Nephron (organoid): ENCODE measurements around the gene PLPP4.

ENCODE experiments used
- H3K27ac Mint-ChIP-seq, 3 experiments: 2 replicates each; pipeline ENCODE4 v1.8.0; 2020; ENCODE audit warnings: mixed read lengths in 3 of 3, mild to moderate bottlenecking in 2 of 3, moderate library complexity in 1 of 3
- H3K27me3 Mint-ChIP-seq: 2 replicates; pipeline ENCODE4 v1.8.0; 2021; ENCODE audit warnings: low read depth, mild to moderate bottlenecking, moderate library complexity, mixed read lengths
- H3K36me3 Mint-ChIP-seq: 2 replicates; pipeline ENCODE4 v1.8.0; 2020; ENCODE audit warnings: low read depth, mixed read lengths
- H3K4me1 Mint-ChIP-seq: 2 replicates; pipeline ENCODE4 v1.8.0; 2020; ENCODE audit warnings: mixed read lengths
- H3K4me3 Mint-ChIP-seq, 3 experiments: 2 replicates each; pipeline ENCODE4 v1.8.0; 2020; ENCODE audit warnings: mild to moderate bottlenecking in 3 of 3, mixed read lengths in 3 of 3, moderate library complexity in 2 of 3
- H3K9me3 Mint-ChIP-seq: 2 replicates; pipeline ENCODE4 v1.8.0; 2020; ENCODE audit warnings: mixed read lengths
- CTCF ChIP-seq, 3 experiments: fragments of 200-600 bp; sonication (generic); IDR thresholded peaks; one replicate each; pipeline ENCODE4 v1.5.0; 2021; ENCODE audit warnings: antibody characterized with exemption in 3 of 3; ENCODE audit not compliant: unreplicated experiment in 3 of 3

PLPP4 gene

GRCh38 chr10:120451968-120452367 is 5.1 kb upstream of the PLPP4 start:
- peaks cover 13% of the 10 kb centered on the region for H3K9me3 Mint-ChIP-seq
- peaks cover 56% of the 10 kb centered on the region for H3K27me3 Mint-ChIP-seq
- no peaks in the 10 kb centered on the region for H3K36me3 Mint-ChIP-seq
- H3K4me3 Mint-ChIP-seq, result no peak overlapping the region
- H3K4me1 Mint-ChIP-seq, result no peaks in the 10 kb centered on the region
- no peak for TF ChIP-seq CTCF (IDR thresholded peaks at IDR 0.05; ENCODE audit: unreplicated experiment in 3 of 3)
- peak overlapping the region in 1 of 3 experiments; percentile 1 for H3K27ac Mint-ChIP-seq

DNA sequence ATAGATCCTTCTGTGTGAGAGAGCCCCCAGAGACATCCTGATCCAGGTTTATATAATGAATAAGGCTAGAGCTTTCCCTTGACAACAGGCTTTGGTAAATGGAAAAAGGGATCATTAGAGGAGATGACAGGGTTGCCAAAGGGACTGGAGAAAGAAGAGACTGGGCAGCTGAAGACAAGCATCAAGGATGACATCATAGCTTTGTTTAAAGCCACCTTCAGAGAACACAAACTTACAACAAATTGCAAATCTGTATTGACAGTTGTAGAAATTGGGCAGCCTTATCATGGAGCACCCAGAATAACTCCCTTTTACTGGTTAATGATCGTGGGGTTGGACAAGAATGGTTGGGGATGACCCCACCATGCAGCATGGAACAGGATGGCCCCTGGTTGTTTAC is 3.7 kb upstream of the PLPP4 start:
- H3K36me3 Mint-ChIP-seq, result no peaks in the 10 kb centered on the region
- peaks cover 10% of the 10 kb centered on the region for H3K9me3 Mint-ChIP-seq
- H3K4me3 Mint-ChIP-seq, result no peak overlapping the region
- H3K4me1 Mint-ChIP-seq, result no peaks in the 10 kb centered on the region
- H3K27ac Mint-ChIP-seq, result no peak overlapping the region
- peaks cover 62% of the 10 kb centered on the region for H3K27me3 Mint-ChIP-seq
- no peak for TF ChIP-seq CTCF (IDR thresholded peaks at IDR 0.05; ENCODE audit: unreplicated experiment in 3 of 3)

DNA sequence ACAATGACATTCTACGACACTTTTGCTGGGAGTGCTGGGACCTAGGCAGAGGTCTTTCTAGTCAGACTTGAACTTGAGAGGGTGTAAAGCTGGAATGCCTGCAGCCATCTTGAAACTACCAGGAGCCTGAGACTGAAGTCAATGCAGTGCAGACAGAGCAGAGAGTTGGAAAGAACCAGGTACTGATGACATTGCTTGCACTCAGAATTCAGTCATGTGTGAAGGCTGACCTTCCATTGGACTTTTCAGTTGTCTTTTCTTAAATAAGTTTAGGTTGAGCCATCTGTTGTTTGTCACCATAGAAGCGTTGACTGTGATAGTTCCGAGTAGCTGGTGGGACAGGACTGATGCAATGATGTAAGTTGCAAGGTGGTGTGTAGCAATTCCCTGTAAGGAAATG is 3.1 kb upstream of the PLPP4 start:
- H3K4me3 Mint-ChIP-seq, result no peak overlapping the region
- H3K4me1 Mint-ChIP-seq, result no peaks in the 10 kb centered on the region
- H3K36me3 Mint-ChIP-seq, result no peaks in the 10 kb centered on the region
- peaks cover 9% of the 10 kb centered on the region for H3K9me3 Mint-ChIP-seq
- H3K27ac Mint-ChIP-seq, result no peak overlapping the region
- H3K27me3 Mint-ChIP-seq, result peaks cover 64% of the 10 kb centered on the region
- TF ChIP-seq CTCF (IDR thresholded peaks at IDR 0.05; ENCODE audit: unreplicated experiment in 3 of 3), result no peak

DNA sequence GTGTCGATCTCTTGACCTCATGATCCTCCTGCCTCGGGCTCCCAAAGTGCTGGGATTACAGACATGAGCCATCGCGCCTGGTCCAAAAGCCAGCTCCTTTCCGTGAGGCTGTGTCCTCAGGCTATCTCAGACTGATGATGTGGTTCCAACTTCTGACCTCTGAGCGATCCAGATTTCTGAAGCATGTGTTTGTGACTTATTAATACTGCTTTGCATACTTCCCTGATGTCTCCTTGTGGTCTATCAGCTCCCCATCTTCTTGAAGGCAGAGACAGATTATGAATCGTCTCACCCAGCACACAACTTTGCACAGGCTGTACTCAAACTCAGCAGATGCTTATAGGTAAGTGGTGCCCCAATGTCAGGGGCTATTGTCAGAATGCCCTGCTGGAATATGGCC is 2.0 kb upstream of the PLPP4 start:
- Mint-ChIP-seq H3K9me3 (peaks cover 5% of the 10 kb centered on the region), H3K27ac (no peak overlapping the region), H3K27me3 (peaks cover 75% of the 10 kb centered on the region), H3K36me3 (no peaks in the 10 kb centered on the region), H3K4me1 (no peaks in the 10 kb centered on the region), H3K4me3 (peak overlapping the region in 1 of 3 experiments; percentile 32)
- TF ChIP-seq CTCF (IDR thresholded peaks at IDR 0.05; ENCODE audit: unreplicated experiment in 3 of 3), result no peak

DNA sequence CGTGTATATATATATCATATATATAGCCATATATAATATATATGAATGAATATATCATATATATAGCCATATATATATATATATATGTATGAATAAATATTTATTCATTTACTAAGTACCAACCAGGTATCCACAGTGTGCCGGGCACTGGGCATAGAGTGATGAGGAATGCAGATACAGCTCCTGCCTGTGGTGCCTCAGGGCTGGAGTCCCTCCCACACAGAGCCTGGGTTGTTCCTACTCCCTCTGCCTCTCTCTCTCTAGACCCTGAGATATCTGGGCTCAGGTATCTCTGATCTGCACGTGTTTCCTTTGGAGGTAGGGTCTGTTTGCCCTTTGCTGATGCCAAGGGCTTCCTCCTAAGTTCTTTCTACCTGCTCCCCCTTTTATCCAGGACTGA is 1.4 kb upstream of the PLPP4 start:
- Mint-ChIP-seq H3K27ac (no peak overlapping the region), H3K27me3 (peaks cover 81% of the 10 kb centered on the region), H3K36me3 (no peaks in the 10 kb centered on the region), H3K4me3 (peak overlapping the region; percentile 90 to 93 (median 92)), H3K4me1 (no peaks in the 10 kb centered on the region), H3K9me3 (peaks cover 5% of the 10 kb centered on the region)
- no peak for TF ChIP-seq CTCF (IDR thresholded peaks at IDR 0.05; ENCODE audit: unreplicated experiment in 3 of 3)

GRCh38 chr10:120456143-120456625 is 843 bp upstream of the PLPP4 start:
- no peaks in the 10 kb centered on the region for H3K36me3 Mint-ChIP-seq
- TF ChIP-seq CTCF (IDR thresholded peaks at IDR 0.05; ENCODE audit: unreplicated experiment in 3 of 3), result no peak
- H3K4me1 Mint-ChIP-seq, result no peaks in the 10 kb centered on the region
- H3K9me3 Mint-ChIP-seq, result peaks cover 5% of the 10 kb centered on the region
- peak overlapping the region in 1 of 3 experiments; percentile 43 for H3K27ac Mint-ChIP-seq
- peaks cover 86% of the 10 kb centered on the region for H3K27me3 Mint-ChIP-seq
- H3K4me3 Mint-ChIP-seq, result peak overlapping the region; percentile 90 to 93 (median 92)
